ENCODE data around the gene NPY1R.

The NPY1R gene

DNA sequence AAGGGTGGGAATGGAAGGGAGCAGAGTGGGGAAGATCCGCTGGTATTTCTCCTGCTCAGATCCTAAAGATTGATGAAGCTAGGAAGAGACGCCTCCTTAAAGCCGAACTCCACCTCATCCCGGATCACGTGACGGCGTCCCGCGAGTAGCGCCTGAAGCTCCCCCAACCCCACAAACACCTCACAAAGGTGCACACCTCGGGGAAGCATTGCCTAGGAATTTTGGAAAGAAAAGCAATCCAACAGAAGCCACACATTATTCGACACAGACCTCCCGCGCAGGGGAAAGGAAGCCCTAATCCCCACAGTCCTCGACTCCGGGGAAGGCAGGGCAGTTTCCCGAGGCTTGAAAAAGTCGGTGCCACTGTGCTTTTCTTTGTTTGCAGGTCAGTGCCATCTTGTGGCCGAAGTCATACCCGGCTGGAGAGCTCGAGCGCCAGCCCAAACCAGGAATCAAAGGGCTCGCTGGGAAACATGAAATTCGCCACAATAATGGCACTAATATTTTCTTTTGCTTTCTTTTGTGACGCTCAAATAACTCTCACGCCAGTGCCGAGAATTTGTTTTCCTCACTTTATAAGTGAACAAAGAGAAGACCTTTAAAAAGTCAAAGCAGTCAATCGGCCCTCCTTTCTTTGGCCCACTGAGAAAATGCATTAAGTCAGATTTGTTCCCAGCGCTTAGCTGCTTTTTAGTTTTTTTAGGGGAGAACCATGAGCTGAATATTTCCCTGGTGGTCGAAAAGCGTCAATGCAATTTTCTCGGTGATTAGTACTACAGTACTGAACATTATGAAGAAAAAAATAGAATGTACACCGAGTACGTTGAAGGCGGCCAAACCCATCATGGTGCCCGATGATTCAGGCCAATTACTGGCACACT, at the start of gene NPY1R:
TSS of gene NPY1R (minus strand) at position 71 of the 881 bp plus-strand sequence. CDS start 6,042 bp downstream, outside the sequence.
- Histone ChIP-seq H3K27me3 (ENCODE audit: low read depth, low read length) (peaks cover 21% of the 10 kb centered on the region), H3K36me3 (ENCODE audit: control insufficient read depth in 1 of 2, insufficient read depth in 2 of 2, low read length in 2 of 2) (no peaks in the 10 kb centered on the region)

DNA sequence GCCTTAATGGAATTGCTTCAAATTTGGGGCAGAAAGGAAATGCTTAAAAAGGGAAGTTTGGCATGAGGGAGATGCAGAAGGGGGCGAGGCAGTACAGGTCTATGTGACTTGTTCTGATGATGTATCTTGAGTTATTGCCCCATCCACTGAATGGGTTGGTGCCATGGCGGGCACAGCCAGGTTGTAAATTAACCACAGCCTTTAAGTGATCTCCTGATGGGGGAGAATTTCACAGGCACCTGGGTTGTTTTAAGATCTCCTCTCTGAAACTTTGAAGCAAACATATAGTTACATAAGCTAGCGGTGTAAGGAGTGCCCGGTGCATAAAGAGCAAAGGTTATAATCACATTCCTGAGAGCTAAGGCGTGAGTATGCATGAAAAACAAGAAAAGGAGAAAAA, 48.3 kb upstream of the NPY1R start:
- H3K9me3 ChIP-seq (ENCODE audit: control insufficient read depth in 1 of 2, low read length in 2 of 2): no peaks in the 10 kb centered on the region
- no peaks in the 10 kb centered on the region for H3K36me3 ChIP-seq (ENCODE audit: control insufficient read depth in 1 of 2, insufficient read depth in 2 of 2, low read length in 2 of 2)
- no peaks in the 10 kb centered on the region for H3K27me3 ChIP-seq (ENCODE audit: low read depth, low read length)
- H3K27ac ChIP-seq (ENCODE audit: low read length): no peak overlapping the region
- no peak overlapping the region for H3K4me3 ChIP-seq (ENCODE audit: low read depth in 1 of 2, low read length in 2 of 2)
- no peaks in the 10 kb centered on the region for H3K4me1 ChIP-seq (ENCODE audit: control insufficient read depth in 1 of 2, insufficient read depth in 2 of 2, low read length in 2 of 2)

More for the DNA sequence above, at the start of gene NPY1R:
- Histone ChIP-seq H3K4me1 (ENCODE audit: control insufficient read depth in 1 of 2, insufficient read depth in 2 of 2, low read length in 2 of 2) (peaks cover 0 to 6% of the 10 kb centered on the region in 2 donors), H3K27ac (ENCODE audit: low read length) (no peak within 1 kb of the TSS), H3K9me3 (ENCODE audit: control insufficient read depth in 1 of 2, low read length in 2 of 2) (no peaks in the 10 kb centered on the region), H3K4me3 (ENCODE audit: low read depth in 1 of 2, low read length in 2 of 2) (peak within 1 kb of the TSS; percentile 73 to 75)

DNA sequence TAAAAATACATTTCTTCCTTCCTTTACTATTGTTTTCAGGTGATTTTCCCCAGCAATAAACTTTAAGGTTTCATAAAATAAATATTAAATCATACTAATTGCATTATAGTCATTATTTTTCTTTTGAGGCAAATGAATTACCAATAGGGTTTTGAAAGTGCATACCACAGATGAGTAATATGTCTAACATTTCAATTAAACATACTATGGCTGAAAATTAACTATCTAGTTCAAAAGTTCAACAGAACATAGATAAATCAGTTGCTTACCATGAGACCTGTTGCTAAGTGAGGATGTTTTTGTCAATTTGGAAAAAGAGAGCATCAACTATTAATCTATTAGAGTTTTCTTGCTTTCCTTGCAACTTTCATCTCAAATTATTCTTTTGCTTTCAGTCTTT, 46.3 kb upstream of the NPY1R start:
- no peak overlapping the region for H3K4me3 ChIP-seq (ENCODE audit: low read depth in 1 of 2, low read length in 2 of 2)
- no peak overlapping the region for H3K27ac ChIP-seq (ENCODE audit: low read length)
- H3K27me3 ChIP-seq (ENCODE audit: low read depth, low read length): no peaks in the 10 kb centered on the region
- H3K36me3 ChIP-seq (ENCODE audit: control insufficient read depth in 1 of 2, insufficient read depth in 2 of 2, low read length in 2 of 2): no peaks in the 10 kb centered on the region
- H3K9me3 ChIP-seq (ENCODE audit: control insufficient read depth in 1 of 2, low read length in 2 of 2): no peaks in the 10 kb centered on the region
- H3K4me1 ChIP-seq (ENCODE audit: control insufficient read depth in 1 of 2, insufficient read depth in 2 of 2, low read length in 2 of 2): no peaks in the 10 kb centered on the region

DNA sequence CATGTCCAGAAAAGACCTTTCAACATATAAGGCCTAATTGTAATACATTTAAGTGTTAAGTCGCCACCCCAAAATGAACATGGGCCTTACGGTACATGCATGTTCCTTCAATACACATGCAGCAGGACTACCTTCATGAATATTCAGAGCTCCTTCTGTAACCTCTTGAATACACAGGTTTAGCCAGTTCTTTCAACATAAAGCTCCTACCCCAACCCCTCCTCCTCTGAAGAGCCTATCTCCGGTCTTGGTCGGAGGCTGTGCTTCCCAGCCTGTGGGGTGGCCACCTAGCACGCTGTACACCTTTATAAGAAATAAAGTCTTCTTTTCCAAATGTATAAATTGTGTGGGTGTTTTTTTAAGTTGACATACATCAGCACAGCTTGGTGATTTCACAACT, 39.6 kb upstream of the NPY1R start:
- Histone ChIP-seq H3K27me3 (ENCODE audit: low read depth, low read length) (no peaks in the 10 kb centered on the region), H3K9me3 (ENCODE audit: control insufficient read depth in 1 of 2, low read length in 2 of 2) (no peaks in the 10 kb centered on the region), H3K36me3 (ENCODE audit: control insufficient read depth in 1 of 2, insufficient read depth in 2 of 2, low read length in 2 of 2) (no peaks in the 10 kb centered on the region), H3K4me1 (ENCODE audit: control insufficient read depth in 1 of 2, insufficient read depth in 2 of 2, low read length in 2 of 2) (no peaks in the 10 kb centered on the region), H3K27ac (ENCODE audit: low read length) (no peak overlapping the region), H3K4me3 (ENCODE audit: low read depth in 1 of 2, low read length in 2 of 2) (no peak overlapping the region)

DNA sequence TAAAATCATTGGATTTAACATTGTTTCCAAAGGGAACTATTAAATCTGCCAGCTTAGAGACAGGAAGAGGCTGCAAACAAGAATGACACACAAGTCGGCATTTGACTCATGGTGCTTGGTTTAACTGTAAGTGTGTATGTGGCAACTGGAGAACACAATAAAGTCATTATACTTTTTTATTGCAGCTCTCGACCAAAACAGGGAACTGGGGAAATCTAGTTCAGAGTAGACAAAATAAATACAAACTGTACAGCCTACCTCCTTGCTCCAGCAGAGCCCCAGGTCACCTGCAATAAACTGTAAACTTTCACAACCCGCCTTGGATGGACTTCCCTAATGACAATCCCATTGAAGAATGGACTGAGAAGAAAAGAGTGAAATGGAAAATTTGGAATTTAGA, 35.3 kb upstream of the NPY1R start:
- no peak overlapping the region for H3K27ac ChIP-seq (ENCODE audit: low read length)
- H3K36me3 ChIP-seq (ENCODE audit: control insufficient read depth in 1 of 2, insufficient read depth in 2 of 2, low read length in 2 of 2): no peaks in the 10 kb centered on the region
- H3K9me3 ChIP-seq (ENCODE audit: control insufficient read depth in 1 of 2, low read length in 2 of 2): no peaks in the 10 kb centered on the region
- H3K4me3 ChIP-seq (ENCODE audit: low read depth in 1 of 2, low read length in 2 of 2): no peak overlapping the region
- no peaks in the 10 kb centered on the region for H3K27me3 ChIP-seq (ENCODE audit: low read depth, low read length)
- no peaks in the 10 kb centered on the region for H3K4me1 ChIP-seq (ENCODE audit: control insufficient read depth in 1 of 2, insufficient read depth in 2 of 2, low read length in 2 of 2)

DNA sequence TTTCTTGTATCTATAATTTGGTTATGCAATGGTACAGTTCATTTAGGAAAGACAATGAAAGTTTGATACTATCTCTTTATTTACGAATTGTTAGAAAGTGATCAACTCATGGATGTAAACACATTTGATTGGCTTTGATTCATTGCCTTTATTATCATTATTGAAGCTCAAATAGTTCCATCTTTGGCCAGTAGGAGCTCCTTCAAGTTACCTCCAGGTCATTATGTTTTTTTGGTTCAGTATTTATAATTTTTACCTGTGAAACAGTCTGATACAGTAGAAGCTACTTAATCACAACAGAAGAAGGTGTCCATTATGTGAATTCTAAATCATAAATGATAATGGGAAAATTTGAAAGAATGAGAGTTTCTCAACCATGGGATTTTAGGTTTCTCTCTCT, 23.7 kb upstream of the NPY1R start:
- H3K36me3 ChIP-seq (ENCODE audit: control insufficient read depth in 1 of 2, insufficient read depth in 2 of 2, low read length in 2 of 2): no peaks in the 10 kb centered on the region
- H3K27me3 ChIP-seq (ENCODE audit: low read depth, low read length): no peaks in the 10 kb centered on the region
- no peaks in the 10 kb centered on the region for H3K9me3 ChIP-seq (ENCODE audit: control insufficient read depth in 1 of 2, low read length in 2 of 2)
- H3K27ac ChIP-seq (ENCODE audit: low read length): no peak overlapping the region
- H3K4me3 ChIP-seq (ENCODE audit: low read depth in 1 of 2, low read length in 2 of 2): no peak overlapping the region
- H3K4me1 ChIP-seq (ENCODE audit: control insufficient read depth in 1 of 2, insufficient read depth in 2 of 2, low read length in 2 of 2): no peaks in the 10 kb centered on the region

DNA sequence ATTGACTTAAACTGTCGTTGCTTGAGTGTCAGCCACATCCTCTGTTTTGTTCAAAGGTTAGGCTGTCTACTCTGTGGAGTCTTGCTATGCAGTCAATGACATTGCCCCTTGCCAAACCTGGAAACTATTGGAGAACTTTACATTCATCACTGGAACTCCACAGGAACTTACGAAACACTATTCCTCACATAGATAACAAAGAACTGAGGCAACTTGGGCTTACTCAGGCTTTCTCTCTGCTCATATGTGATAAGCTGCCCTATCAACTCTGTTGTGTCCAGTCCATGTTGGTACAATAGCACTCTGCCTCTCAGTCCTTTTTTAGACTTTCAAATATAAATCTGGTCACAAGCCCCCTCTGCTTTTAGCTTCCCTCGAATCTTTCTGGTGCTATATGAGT, 20.7 kb upstream of the NPY1R start:
- Histone ChIP-seq H3K4me1 (ENCODE audit: control insufficient read depth in 1 of 2, insufficient read depth in 2 of 2, low read length in 2 of 2) (no peaks in the 10 kb centered on the region), H3K27me3 (ENCODE audit: low read depth, low read length) (no peaks in the 10 kb centered on the region), H3K36me3 (ENCODE audit: control insufficient read depth in 1 of 2, insufficient read depth in 2 of 2, low read length in 2 of 2) (no peaks in the 10 kb centered on the region), H3K4me3 (ENCODE audit: low read depth in 1 of 2, low read length in 2 of 2) (no peak overlapping the region), H3K9me3 (ENCODE audit: control insufficient read depth in 1 of 2, low read length in 2 of 2) (no peaks in the 10 kb centered on the region), H3K27ac (ENCODE audit: low read length) (no peak overlapping the region)

DNA sequence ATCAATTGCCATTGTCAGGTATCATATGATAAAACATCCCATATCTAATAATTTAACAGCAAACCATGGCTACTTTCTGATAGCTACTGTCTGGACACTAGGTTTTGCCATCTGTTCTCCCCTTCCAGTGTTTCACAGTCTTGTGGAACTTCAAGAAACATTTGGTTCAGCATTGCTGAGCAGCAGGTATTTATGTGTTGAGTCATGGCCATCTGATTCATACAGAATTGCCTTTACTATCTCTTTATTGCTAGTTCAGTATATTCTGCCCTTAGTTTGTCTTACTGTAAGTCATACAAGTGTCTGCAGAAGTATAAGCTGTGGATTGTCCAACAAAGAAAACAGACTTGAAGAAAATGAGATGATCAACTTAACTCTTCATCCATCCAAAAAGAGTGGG, 18.3 kb upstream of the NPY1R start:
- no peaks in the 10 kb centered on the region for H3K9me3 ChIP-seq (ENCODE audit: control insufficient read depth in 1 of 2, low read length in 2 of 2)
- H3K4me1 ChIP-seq (ENCODE audit: control insufficient read depth in 1 of 2, insufficient read depth in 2 of 2, low read length in 2 of 2): no peaks in the 10 kb centered on the region
- H3K4me3 ChIP-seq (ENCODE audit: low read depth in 1 of 2, low read length in 2 of 2): no peak overlapping the region
- no peaks in the 10 kb centered on the region for H3K27me3 ChIP-seq (ENCODE audit: low read depth, low read length)
- H3K36me3 ChIP-seq (ENCODE audit: control insufficient read depth in 1 of 2, insufficient read depth in 2 of 2, low read length in 2 of 2): no peaks in the 10 kb centered on the region
- H3K27ac ChIP-seq (ENCODE audit: low read length): no peak overlapping the region

DNA sequence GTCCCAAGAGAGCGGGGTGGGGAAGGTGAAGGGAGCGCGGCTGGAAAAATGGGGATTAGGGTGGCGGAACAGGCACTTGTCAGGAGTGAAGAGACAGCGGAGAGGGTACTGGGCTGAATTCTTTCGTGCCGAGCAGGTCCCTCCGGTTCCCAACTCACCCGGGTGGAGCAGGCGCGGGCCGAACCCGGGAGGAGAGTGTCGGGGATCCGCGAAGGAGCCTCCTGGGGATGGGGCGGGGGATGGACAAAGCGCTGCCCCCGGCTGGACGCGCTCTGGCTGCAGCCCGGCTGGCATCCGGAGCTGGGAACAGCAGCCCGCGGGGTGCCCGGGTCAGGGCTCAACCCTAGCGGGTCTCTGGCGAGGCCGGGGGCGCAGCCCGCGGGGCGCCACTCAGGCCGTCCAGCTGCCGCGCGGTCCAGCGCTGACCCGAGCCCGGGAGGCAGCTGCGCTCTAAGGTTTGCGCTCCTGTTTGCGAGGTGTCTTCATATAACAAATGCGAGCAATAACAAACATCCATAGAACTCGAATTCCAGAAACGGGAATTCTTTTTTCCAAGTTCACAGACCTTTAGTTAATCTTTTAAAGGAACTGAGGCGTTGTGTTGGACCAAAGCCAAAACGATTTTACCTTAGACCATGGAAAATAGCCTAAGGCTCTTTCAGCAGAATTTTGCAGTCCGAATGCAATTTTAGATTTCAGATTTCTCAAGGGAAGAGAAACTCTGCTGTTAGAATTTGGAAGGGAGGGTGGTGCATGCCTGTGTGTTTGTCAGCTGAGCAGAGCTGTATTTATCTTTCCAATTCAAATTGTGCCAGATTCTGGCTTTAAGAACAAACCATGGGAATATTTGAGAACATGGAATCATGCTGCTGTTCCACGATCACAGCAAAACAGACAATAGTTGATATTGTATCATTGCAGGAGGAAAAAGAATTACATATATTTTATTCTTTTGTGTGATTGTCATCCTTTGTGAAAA, 12.0 kb upstream of the NPY1R start:
- H3K4me3 ChIP-seq (ENCODE audit: low read depth in 1 of 2, low read length in 2 of 2): peak overlapping the region in 1 of 2 donors; percentile 60
- peaks cover 0 to 16% of the 10 kb centered on the region in 2 donors for H3K4me1 ChIP-seq (ENCODE audit: control insufficient read depth in 1 of 2, insufficient read depth in 2 of 2, low read length in 2 of 2)
- peaks cover 13% of the 10 kb centered on the region for H3K27me3 ChIP-seq (ENCODE audit: low read depth, low read length)
- no peak overlapping the region for H3K27ac ChIP-seq (ENCODE audit: low read length)
- no peaks in the 10 kb centered on the region for H3K9me3 ChIP-seq (ENCODE audit: control insufficient read depth in 1 of 2, low read length in 2 of 2)
- no peaks in the 10 kb centered on the region for H3K36me3 ChIP-seq (ENCODE audit: control insufficient read depth in 1 of 2, insufficient read depth in 2 of 2, low read length in 2 of 2)

DNA sequence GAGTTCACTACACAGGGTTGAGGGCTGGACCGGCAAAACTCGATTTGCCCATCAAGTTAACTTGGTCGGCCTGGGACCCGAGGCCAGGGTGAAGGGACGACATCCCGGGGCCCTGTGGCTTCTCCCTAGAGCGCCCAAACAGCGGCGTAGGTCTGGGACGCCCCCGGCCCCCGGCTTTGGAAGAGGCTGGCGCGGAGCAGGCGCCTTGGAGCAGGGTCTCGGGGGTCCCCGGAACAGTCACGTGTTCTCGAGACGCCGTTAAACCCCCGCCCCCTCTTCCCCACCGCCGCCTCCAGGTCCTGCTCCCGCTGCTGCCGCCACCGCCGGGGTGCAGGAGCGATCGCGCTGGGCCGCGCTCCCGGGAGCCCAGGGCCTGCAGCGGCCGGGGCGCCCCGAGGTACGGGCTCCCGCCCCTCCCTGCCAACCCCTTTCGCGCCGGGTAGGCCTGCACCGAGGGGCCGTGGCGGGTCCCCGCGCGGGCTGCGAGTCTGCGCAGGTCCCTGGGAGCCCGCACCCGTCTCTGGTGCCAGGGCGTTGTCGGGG, 11.3 kb upstream of the NPY1R start, which contains the start of gene NPY5R:
TSS of gene NPY5R (plus strand) at position 289 of the 543 bp plus-strand sequence. CDS start 6,382 bp downstream, outside the sequence.
- Histone ChIP-seq H3K4me1 (ENCODE audit: control insufficient read depth in 1 of 2, insufficient read depth in 2 of 2, low read length in 2 of 2) (peaks cover 0 to 16% of the 10 kb centered on the region in 2 donors), H3K27me3 (ENCODE audit: low read depth, low read length) (peaks cover 13% of the 10 kb centered on the region), H3K36me3 (ENCODE audit: control insufficient read depth in 1 of 2, insufficient read depth in 2 of 2, low read length in 2 of 2) (no peaks in the 10 kb centered on the region), H3K9me3 (ENCODE audit: control insufficient read depth in 1 of 2, low read length in 2 of 2) (no peaks in the 10 kb centered on the region), H3K27ac (ENCODE audit: low read length) (no peak within 1 kb of the TSS), H3K4me3 (ENCODE audit: low read depth in 1 of 2, low read length in 2 of 2) (peak within 1 kb of the TSS in 1 of 2 donors; percentile 60)

DNA sequence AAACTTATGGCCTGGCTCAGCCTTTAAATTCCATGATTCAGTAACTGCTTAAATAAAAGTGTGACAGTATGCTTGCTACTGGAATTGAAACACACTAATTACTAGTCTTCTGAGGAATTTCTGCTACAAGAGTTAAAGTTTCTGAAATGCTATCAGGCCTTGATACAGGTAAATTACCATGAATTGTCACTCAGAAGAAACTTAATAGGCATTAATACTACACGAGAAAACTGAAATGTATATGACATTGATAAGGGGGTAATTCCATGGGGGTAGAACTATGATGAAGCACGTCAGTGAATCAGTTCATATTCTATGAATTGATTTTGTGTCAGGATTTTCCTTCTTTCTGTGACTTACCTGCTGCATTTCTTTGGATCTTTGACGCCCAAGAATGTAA, 3.0 kb upstream of the NPY1R start:
- no peak overlapping the region for H3K27ac ChIP-seq (ENCODE audit: low read length)
- no peak overlapping the region for H3K4me3 ChIP-seq (ENCODE audit: low read depth in 1 of 2, low read length in 2 of 2)
- no peaks in the 10 kb centered on the region for H3K36me3 ChIP-seq (ENCODE audit: control insufficient read depth in 1 of 2, insufficient read depth in 2 of 2, low read length in 2 of 2)
- H3K27me3 ChIP-seq (ENCODE audit: low read depth, low read length): peaks cover 21% of the 10 kb centered on the region
- peaks cover 0 to 6% of the 10 kb centered on the region in 2 donors for H3K4me1 ChIP-seq (ENCODE audit: control insufficient read depth in 1 of 2, insufficient read depth in 2 of 2, low read length in 2 of 2)
- no peaks in the 10 kb centered on the region for H3K9me3 ChIP-seq (ENCODE audit: control insufficient read depth in 1 of 2, low read length in 2 of 2)
